Caco-2 (cell line): Measurements from ENCODE around the gene PTDSS2. TPM values are rescaled to one million over a fixed set of nuclear protein-coding genes. Genes with fewer than 3 reads are reported as not detected.
"Not testable (repeated sequence)": the region's sequence is repeated elsewhere in the genome, so short reads cannot be mapped to it uniquely, and the experiment has no call there.

ENCODE experiments used
- BruUV-seq: library from RNA; stranded (reverse); fragments of 400-500 nt; replicated peaks from 2 replicates; lab custom pipeline; 2021; lab: Mats Ljungman, UMichigan
- CTCF ChIA-PET: fragments of 300-600 bp; sonication (Branson Sonifier 250); formaldehyde crosslinking; loops from one replicate; lab custom pipeline; 2022; ENCODE audit warnings: antibody characterized with exemption; lab: Charles Lee
- POLR2A ChIA-PET: fragments of 300-600 bp; sonication (Branson Sonifier 250); formaldehyde crosslinking; loops from one replicate; lab custom pipeline; 2022; ENCODE audit warnings: antibody characterized with exemption; lab: Charles Lee
- DNase-seq, 2 experiments: peaks; one replicate each; pipeline versions ENCODE4 v3.0.0 to v3.0.0-alpha.2; 2020 to 2022
- H3K27me3 ChIP-seq: replicated peaks from 2 replicates; pipeline ENCODE4 v1.6.0; 2011; ENCODE audit warnings: low read length; ENCODE audit not compliant: control insufficient read depth, insufficient read depth
- H3K36me3 ChIP-seq: 2 replicates; pipeline ENCODE4 v1.5.1; 2011; ENCODE audit warnings: low read length; ENCODE audit not compliant: control insufficient read depth, insufficient read depth
- H3K4me1 ChIP-seq: fragments of 250-450 bp; sonication (Bioruptor Pico); 2 replicates; pipeline ENCODE4 v1.5.1; 2020; ENCODE audit warnings: mild to moderate bottlenecking
- H3K4me3 ChIP-seq: 2 replicates; pipeline ENCODE4 v1.5.1; 2011; ENCODE audit warnings: low read depth, mild to moderate bottlenecking, control low read depth, low read length
- H3K9me3 ChIP-seq: fragments of 250-450 bp; sonication (Bioruptor Pico); 2 replicates; pipeline ENCODE4 v1.5.1; 2020; ENCODE audit warnings: mild to moderate bottlenecking, moderate library complexity
- H3K27ac Mint-ChIP-seq: one replicate; pipeline ENCODE4 v1.8.0; 2022; ENCODE audit warnings: mixed read lengths; ENCODE audit not compliant: unreplicated experiment
- H3K27me3 Mint-ChIP-seq: one replicate; pipeline ENCODE4 v1.8.0; 2022; ENCODE audit warnings: mixed read lengths; ENCODE audit not compliant: insufficient read depth, unreplicated experiment
- H3K36me3 Mint-ChIP-seq: one replicate; pipeline ENCODE4 v1.8.0; 2022; ENCODE audit warnings: mild to moderate bottlenecking, mixed read lengths; ENCODE audit not compliant: insufficient read depth, unreplicated experiment
- H3K4me1 Mint-ChIP-seq: one replicate; pipeline ENCODE4 v1.8.0; 2022; ENCODE audit warnings: low read depth, mixed read lengths; ENCODE audit not compliant: unreplicated experiment
- H3K4me3 Mint-ChIP-seq: one replicate; pipeline ENCODE4 v1.8.0; 2022; ENCODE audit warnings: mild to moderate bottlenecking, moderate library complexity, mixed read lengths; ENCODE audit not compliant: unreplicated experiment
- H3K9me3 Mint-ChIP-seq: one replicate; pipeline ENCODE4 v1.8.0; 2022; ENCODE audit warnings: mixed read lengths; ENCODE audit not compliant: unreplicated experiment
- CTCF ChIP-seq, 2 experiments: fragments of 200-600 bp in 1 of 2; IDR thresholded peaks; 1 replicate in 1 of 2; 2 replicates in 1 of 2; pipeline versions ENCODE4 v1.5.1 to v1.8.0; 2011 to 2022; ENCODE audit warnings: antibody characterized with exemption in 1 of 2, control low read depth in 1 of 2, inconsistent platforms in 1 of 2, low read depth in 1 of 2, low read length in 1 of 2, mild to moderate bottlenecking in 1 of 2, moderate library complexity in 1 of 2; ENCODE audit not compliant: insufficient read depth in 1 of 2, severe bottlenecking in 1 of 2, unreplicated experiment in 1 of 2
- intact Hi-C: fragments of 100-400 bp; cut with micrococcal nuclease; formaldehyde crosslinking; loops from one replicate; pipeline ENCODE4 v1.10.0; 2022; ENCODE audit not compliant: unreplicated experiment
- total RNA-seq: library from RNA; stranded (reverse); gene quantifications from 2 replicates; pipeline ENCODE4 v1.2.3, GENCODE V29; 2022

The PTDSS2 gene
- total RNA-seq, 1 experiment from 2014 or later: 44.3 TPM

- no peak overlapping the region for H3K4me3 ChIP-seq
- DNase-seq: no peak
- H3K36me3 Mint-ChIP-seq: peaks cover 31% of the 10 kb centered on the region
- no peaks in the 10 kb centered on the region for H3K9me3 ChIP-seq
- no peaks in the 10 kb centered on the region for H3K27me3 Mint-ChIP-seq
- H3K27ac Mint-ChIP-seq: peak overlapping the region; percentile 67
- peaks cover 27% of the 10 kb centered on the region for H3K4me1 Mint-ChIP-seq
- H3K9me3 Mint-ChIP-seq: no peaks in the 10 kb centered on the region
- no peaks in the 10 kb centered on the region; the same call in 1 of the 2 replicates for H3K36me3 ChIP-seq
- H3K27me3 ChIP-seq: no peaks in the 10 kb centered on the region
- TF ChIP-seq CTCF (IDR thresholded peaks at IDR 0.05; ENCODE audit: insufficient read depth in 1 of 2, low read depth in 1 of 2, low read length in 1 of 2, severe bottlenecking in 1 of 2, unreplicated experiment in 1 of 2): no peak
- POLR2A ChIA-PET: no interaction called here
- H3K4me1 ChIP-seq: peaks cover 27% of the 10 kb centered on the region
- intact Hi-C loops: no loop called here
- BruUV-seq: no TSS peak
- H3K4me3 Mint-ChIP-seq: peak overlapping the region; percentile 22
- CTCF ChIA-PET: no interaction called here
Measured at GRCh38 chr11:468493-468892, 18.4 kb downstream of the PTDSS2 start.

- H3K36me3 ChIP-seq, BruUV-seq, H3K27me3 Mint-ChIP-seq, DNase-seq, POLR2A ChIA-PET, H3K27me3 ChIP-seq, H3K9me3 ChIP-seq, intact Hi-C loops, H3K9me3 Mint-ChIP-seq, H3K4me3 ChIP-seq: not testable (repeated sequence)
- H3K4me1 ChIP-seq: peaks cover 27% of the 10 kb centered on the region
- H3K4me1 Mint-ChIP-seq: peaks cover 27% of the 10 kb centered on the region
- CTCF ChIA-PET: interaction anchor here (0.7 to 1.4 kb wide), 3 partner anchors 8 to 41 kb away, joined by 3 to 8 read pairs (median 7); no protein-coding TSS in a partner anchor
- peaks cover 31% of the 10 kb centered on the region for H3K36me3 Mint-ChIP-seq
- H3K4me3 Mint-ChIP-seq: peak overlapping the region; percentile 22
- H3K27ac Mint-ChIP-seq: peak overlapping the region; percentile 87
Measured at GRCh38 chr11:469026-469683, 19.1 kb downstream of the PTDSS2 start.

GRCh38 chr11:469684-470560 lies 19.8 kb downstream of the PTDSS2 start:
- H3K4me3 ChIP-seq: no peak overlapping the region
- H3K36me3 Mint-ChIP-seq: peaks cover 31% of the 10 kb centered on the region
- H3K27me3 Mint-ChIP-seq: no peaks in the 10 kb centered on the region
- H3K27me3 ChIP-seq: no peaks in the 10 kb centered on the region
- H3K36me3 ChIP-seq: no peaks in the 10 kb centered on the region
- TF ChIP-seq CTCF (IDR thresholded peaks at IDR 0.05; ENCODE audit: insufficient read depth in 1 of 2, low read depth in 1 of 2, low read length in 1 of 2, severe bottlenecking in 1 of 2, unreplicated experiment in 1 of 2): peak in 1 of 2 experiments; percentile 32
- no peaks in the 10 kb centered on the region for H3K9me3 Mint-ChIP-seq
- intact Hi-C loops: no loop called here
- H3K9me3 ChIP-seq: no peaks in the 10 kb centered on the region
- no TSS peak for BruUV-seq
- peaks cover 27% of the 10 kb centered on the region for H3K4me1 ChIP-seq
- ChIA-PET POLR2A (no interaction called here), CTCF (interaction anchor here (0.7 to 1.4 kb wide), 3 partner anchors 9 to 42 kb away, joined by 3 to 8 read pairs (median 7); no protein-coding TSS in a partner anchor)
- peaks cover 27% of the 10 kb centered on the region for H3K4me1 Mint-ChIP-seq
- H3K27ac Mint-ChIP-seq: peak overlapping the region; percentile 87
- DNase-seq: peak in 1 of 2 experiments; percentile 26
- H3K4me3 Mint-ChIP-seq: peak overlapping the region; percentile 22
